ENCODE results near the gene ZNF524. TPM values are rescaled to one million over a fixed set of nuclear protein-coding genes. Genes with fewer than 3 reads are reported as not detected.

ZNF524 gene
- total and polyA plus RNA-seq, 9 of the 15 experiments (the other 6 are each of a cell fraction or from before 2014, with no cell fraction given) = 0.08 to 15.6 (median 2.9) TPM

- TF ChIP-seq MGA (IDR thresholded peaks at IDR 0.05) = no peak
- TF ChIP-seq JUN (IDR thresholded peaks at IDR 0.05; ENCODE audit: borderline replicate concordance, low read depth, low read length) = no peak; the same call in 1 of the 2 replicates
- TF ChIP-seq JUN (CRISPR knock-in tag; IDR thresholded peaks at IDR 0.05; ENCODE audit: borderline replicate concordance) = no peak
- TF ChIP-seq ZNF408 (CRISPR knock-in tag; IDR thresholded peaks at IDR 0.05; ENCODE audit: low read depth) = no peak
- TF ChIP-seq KDM4B (IDR thresholded peaks at IDR 0.05; ENCODE audit: borderline replicate concordance in 2 of 2, low read depth in 1 of 2) = no peak
- TF ChIP-seq HDAC6 (IDR thresholded peaks at IDR 0.05; ENCODE audit: low read depth, low read length) = no peak
- peak; percentile 44 for TF ChIP-seq ARID1B (IDR thresholded peaks at IDR 0.05)
- peak; percentile 82 for TF ChIP-seq TAF7 (tag; IDR thresholded peaks at IDR 0.05)
- no peak for TF ChIP-seq PCBP2 (IDR thresholded peaks at IDR 0.05; ENCODE audit: low read depth, low read length, poor library complexity, severe bottlenecking)
- no peak; the same call in none of the 2 replicates for TF ChIP-seq ZNF263 (CRISPR knock-in tag; IDR thresholded peaks at IDR 0.05; ENCODE audit: borderline replicate concordance)
- TF ChIP-seq NFIX (CRISPR knock-in tag; IDR thresholded peaks at IDR 0.05; ENCODE audit: low read depth) = no peak
- no peak for TF ChIP-seq PRMT5 (CRISPR knock-in tag; IDR thresholded peaks at IDR 0.05)
- TF ChIP-seq SMARCA4 (IDR thresholded peaks at IDR 0.05) = no peak
- no peak for TF ChIP-seq PURB (CRISPR knock-in tag; IDR thresholded peaks at IDR 0.05; ENCODE audit: low read depth)
- TF ChIP-seq ELF1 (tag; IDR thresholded peaks at IDR 0.05) = no peak
- TF ChIP-seq ZC3H11A (IDR thresholded peaks at IDR 0.05; ENCODE audit: low read depth, low read length) = no peak
- peak; percentile 94 for TF ChIP-seq ZFX (CRISPR knock-in tag; IDR thresholded peaks at IDR 0.05)
- no peak for TF ChIP-seq MCM7 (IDR thresholded peaks at IDR 0.05)
- no peak for TF ChIP-seq XRCC4 (IDR thresholded peaks at IDR 0.05; ENCODE audit: extremely low read depth, insufficient read depth, insufficient read length)
Measured at GRCh38 chr19:55598719-55599467, 1.2 kb upstream of the ZNF524 start (continued).
